Bronchial epithelial cell (primary cell): ENCODE measurements around the gene CEACAM7. TPM values are rescaled to one million over a fixed set of nuclear protein-coding genes. Genes with fewer than 3 reads are reported as not detected.
A peak's percentile ranks its signal among the peaks of the same experiment; 100 is the strongest.

Experiments
- DNase-seq: peaks from one replicate; pipeline ENCODE4 v3.0.0-alpha.2; 2010; ENCODE audit warnings: low read depth
- FAIRE-seq: peaks from 2 replicates; lab custom pipeline; 2011; peaks lifted over from hg19 to GRCh38; lab: Jason Lieb, UNC
- H3K27me3 ChIP-seq: 2 replicates; pipeline ENCODE4 v1.5.1; 2011; ENCODE audit warnings: low read length; ENCODE audit not compliant: control insufficient read depth, insufficient read depth
- H3K36me3 ChIP-seq: 2 replicates; pipeline ENCODE4 v1.5.1; 2011; ENCODE audit warnings: low read length; ENCODE audit not compliant: control insufficient read depth, insufficient read depth
- H3K4me3 ChIP-seq: 2 replicates; pipeline ENCODE4 v1.5.1; 2011; ENCODE audit warnings: mild to moderate bottlenecking, low read depth, low read length, control low read depth
- CTCF ChIP-seq: IDR thresholded peaks from 2 replicates; pipeline ENCODE4 v1.5.1; 2011; ENCODE audit warnings: mild to moderate bottlenecking, moderate library complexity, low read length, control low read depth, inconsistent platforms; ENCODE audit not compliant: insufficient read depth, severe bottlenecking
- total RNA-seq: library from RNA; depleted of rRNA; stranded (reverse); fragments of >200 nt; gene quantifications from 2 replicates; pipeline ENCODE4 v1.2.1, GENCODE V29; 2014

CEACAM7 gene
- total RNA-seq = 0.79 and 7.3 TPM in 2 replicates

GRCh38 chr19:41688098-41688497 lies at the start of gene CEACAM7:
CEACAM7 (minus strand) TSS chr19:41688270; CDS start chr19:41688165, 105 bp downstream.
- no peak within 1 kb of the TSS for H3K4me3 ChIP-seq
- H3K27me3 ChIP-seq = no peaks in the 10 kb centered on the region
- TF ChIP-seq CTCF = no peak
- no peak for DNase-seq
- FAIRE-seq = peak; percentile 23
- no peaks in the 10 kb centered on the region for H3K36me3 ChIP-seq

DNA sequence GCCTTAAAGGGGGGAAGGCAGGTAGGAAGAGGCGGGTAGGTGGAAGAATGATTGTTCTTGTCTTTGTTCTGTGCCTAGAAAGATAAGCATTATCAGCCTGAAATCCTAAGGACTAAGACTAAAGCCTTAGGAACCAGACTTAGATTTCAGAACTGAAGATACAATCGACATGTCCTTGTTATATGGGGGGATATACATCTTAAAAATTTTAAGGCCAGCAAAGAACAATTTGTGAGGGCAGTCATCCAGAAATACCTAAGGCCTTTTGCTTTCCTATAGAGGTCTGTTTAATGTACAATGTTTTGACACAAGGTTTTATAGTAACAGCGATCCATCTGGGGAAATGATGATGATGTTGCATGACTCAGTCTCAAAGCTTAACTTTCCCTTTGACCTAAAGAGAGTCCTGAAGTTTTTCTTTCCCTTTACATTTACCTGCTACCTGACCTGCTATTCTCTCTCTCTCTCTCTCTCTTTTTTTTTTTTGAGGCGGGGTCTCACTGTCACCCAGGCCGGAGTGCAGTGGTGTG lies 47.1 kb upstream of the CEACAM7 start:
- Histone ChIP-seq H3K27me3 (no peaks in the 10 kb centered on the region), H3K36me3 (no peaks in the 10 kb centered on the region), H3K4me3 (no peak overlapping the region)
- peak; percentile 41 for DNase-seq
- FAIRE-seq = no peak
- no peak for TF ChIP-seq CTCF

- no peak for TF ChIP-seq CTCF
- FAIRE-seq (no peak), DNase-seq (peak; percentile 23)
- Histone ChIP-seq H3K27me3 (no peaks in the 10 kb centered on the region), H3K36me3 (no peaks in the 10 kb centered on the region), H3K4me3 (no peak overlapping the region)
These were observed 46.5 kb upstream of the CEACAM7 start for GRCh38 chr19:41734585-41734984.

- no peaks in the 10 kb centered on the region for H3K27me3 ChIP-seq
- no peak overlapping the region for H3K4me3 ChIP-seq
- DNase-seq (no peak), FAIRE-seq (no peak)
- no peaks in the 10 kb centered on the region for H3K36me3 ChIP-seq
- TF ChIP-seq CTCF = no peak
These were observed 46.1 kb upstream of the CEACAM7 start for GRCh38 chr19:41734156-41734555.

DNA sequence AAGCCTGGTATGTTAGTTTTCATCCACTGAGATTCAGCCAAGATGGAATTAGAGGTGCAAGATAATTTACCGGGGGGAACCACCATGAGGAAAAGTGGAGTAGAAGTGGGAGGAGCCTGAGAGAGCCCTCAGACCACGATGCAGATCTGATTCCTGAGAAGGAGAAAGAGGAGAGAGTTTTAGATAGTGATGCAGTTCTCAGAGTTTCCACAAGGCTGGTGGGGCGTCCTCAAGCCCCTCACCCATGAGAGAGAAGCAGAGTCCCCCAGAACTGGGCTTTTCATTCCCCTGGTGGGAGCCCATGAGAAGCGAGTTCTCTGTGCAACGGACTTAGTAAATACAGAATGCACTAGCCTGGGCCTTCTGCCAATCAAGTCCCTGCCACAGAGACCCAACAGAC lies 38.4 kb upstream of the CEACAM7 start:
- H3K36me3 ChIP-seq = no peaks in the 10 kb centered on the region
- FAIRE-seq = no peak

More for the DNA sequence above, 38.4 kb upstream of the CEACAM7 start:
- no peak for TF ChIP-seq CTCF
- DNase-seq = no peak
- Histone ChIP-seq H3K27me3 (peaks cover 6% of the 10 kb centered on the region), H3K4me3 (no peak overlapping the region)
